WTC11 (cell line): ENCODE data around the gene OMA1. TPM values are rescaled to one million over a fixed set of nuclear protein-coding genes. Genes with fewer than 3 reads are reported as not detected.

Source experiments
- ATAC-seq: fragments of 200-7000 bp; cut with Tn5 transposase; 2 replicates; pipeline ENCODE4 v1.10.0; 2021; ENCODE audit warnings: mild to moderate bottlenecking, moderate library complexity
- CTCF ChIA-PET: fragments of 300-600 bp; sonication (Branson Sonifier 250); formaldehyde crosslinking; loops from one replicate; lab custom pipeline; 2021; ENCODE audit warnings: antibody characterized with exemption; lab: Charles Lee
- POLR2A ChIA-PET: fragments of 350-600 bp; sonication (Branson Sonifier 250); formaldehyde crosslinking; loops from one replicate; lab custom pipeline; 2021; ENCODE audit warnings: antibody characterized with exemption; lab: Charles Lee
- DNase-seq: peaks from one replicate; pipeline ENCODE4 v3.0.0; 2021; ENCODE audit warnings: low spot score
- H3K27ac Mint-ChIP-seq: 2 replicates; pipeline ENCODE4 v1.8.0; 2021; ENCODE audit warnings: mixed read lengths
- H3K27me3 Mint-ChIP-seq: 2 replicates; pipeline ENCODE4 v1.8.0; 2021; ENCODE audit warnings: low read depth, mild to moderate bottlenecking, moderate library complexity, mixed read lengths
- H3K36me3 Mint-ChIP-seq: 2 replicates; pipeline ENCODE4 v1.8.0; 2021; ENCODE audit warnings: mixed read lengths
- H3K4me1 Mint-ChIP-seq: 2 replicates; pipeline ENCODE4 v1.8.0; 2022; ENCODE audit warnings: mixed read lengths
- H3K4me3 Mint-ChIP-seq: 2 replicates; pipeline ENCODE4 v1.8.0; 2021; ENCODE audit warnings: mild to moderate bottlenecking, moderate library complexity, mixed read lengths
- H3K9me3 Mint-ChIP-seq: 2 replicates; pipeline ENCODE4 v1.8.0; 2021; ENCODE audit warnings: mixed read lengths
- ATF3 ChIP-seq: sonication (generic); formaldehyde crosslinking; conservative IDR thresholded peaks from 2 replicates; pipeline ENCODE4 v1.8.1; 2022; ENCODE audit warnings: mild to moderate bottlenecking, missing genetic modification reagents
- CTCF ChIP-seq: fragments of 200-600 bp; IDR thresholded peaks from 2 replicates; pipeline ENCODE4 v1.8.0; 2022; ENCODE audit warnings: antibody characterized with exemption
- E2F1 ChIP-seq: sonication (generic); formaldehyde crosslinking; IDR thresholded peaks from 2 replicates; pipeline ENCODE4 v1.8.0; 2022; ENCODE audit warnings: mild to moderate bottlenecking, missing genetic modification reagents
- EMX1 ChIP-seq: fragments of 250-450 bp; sonication (Bioruptor Pico); IDR thresholded peaks from 2 replicates; pipeline ENCODE4 v1.8.0; 2021; ENCODE audit warnings: mild to moderate bottlenecking
- GRHL2 ChIP-seq: fragments of 250-450 bp; sonication (Bioruptor Pico); IDR thresholded peaks from 2 replicates; pipeline ENCODE4 v1.8.0; 2022; ENCODE audit warnings: mild to moderate bottlenecking, moderate library complexity; ENCODE audit not compliant: insufficient replicate concordance, severe bottlenecking
- IRF2 ChIP-seq: sonication (generic); formaldehyde crosslinking; IDR thresholded peaks from 2 replicates; pipeline ENCODE4 v1.8.0; 2022; ENCODE audit warnings: low read depth, missing genetic modification reagents, borderline replicate concordance
- JAZF1 ChIP-seq: fragments of 250-450 bp; sonication (Bioruptor Pico); IDR thresholded peaks from 2 replicates; pipeline ENCODE4 v1.9.0; 2021; ENCODE audit warnings: moderate library complexity, mild to moderate bottlenecking, inconsistent platforms
- JUN ChIP-seq: sonication (generic); formaldehyde crosslinking; IDR thresholded peaks from 2 replicates; pipeline ENCODE4 v1.8.0; 2023; ENCODE audit warnings: mild to moderate bottlenecking, missing genetic modification reagents
- MLX ChIP-seq: sonication (generic); formaldehyde crosslinking; IDR thresholded peaks from 2 replicates; pipeline ENCODE4 v1.8.1; 2023; ENCODE audit warnings: mild to moderate bottlenecking, missing genetic modification reagents, moderate library complexity
- NFATC4 ChIP-seq: fragments of 250-450 bp; sonication (Bioruptor Pico); IDR thresholded peaks from 2 replicates; pipeline ENCODE4 v1.9.0; 2021; ENCODE audit warnings: mild to moderate bottlenecking
- NFE2L1 ChIP-seq: sonication (generic); formaldehyde crosslinking; IDR thresholded peaks from 2 replicates; pipeline ENCODE4 v1.8.1; 2023; ENCODE audit warnings: missing genetic modification reagents
- PREB ChIP-seq: sonication (generic); formaldehyde crosslinking; IDR thresholded peaks from 2 replicates; pipeline ENCODE4 v1.8.1; 2022; ENCODE audit warnings: mild to moderate bottlenecking, missing genetic modification reagents, moderate library complexity, borderline replicate concordance
- RELA ChIP-seq: sonication (generic); formaldehyde crosslinking; IDR thresholded peaks from 2 replicates; pipeline ENCODE4 v1.8.1; 2022; ENCODE audit warnings: missing genetic modification reagents, mild to moderate bottlenecking, borderline replicate concordance
- STAT6 ChIP-seq: sonication (generic); formaldehyde crosslinking; conservative IDR thresholded peaks from 2 replicates; pipeline ENCODE4 v1.8.1; 2023; ENCODE audit warnings: mild to moderate bottlenecking, low read depth, missing genetic modification reagents, moderate library complexity
- ZNF138 ChIP-seq: sonication (generic); formaldehyde crosslinking; conservative IDR thresholded peaks from 2 replicates; pipeline ENCODE4 v1.8.1; 2022; ENCODE audit warnings: mild to moderate bottlenecking, moderate library complexity, missing genetic modification reagents
- ZNF396 ChIP-seq: fragments of 250-450 bp; sonication (Bioruptor Pico); IDR thresholded peaks from 2 replicates; pipeline ENCODE4 v1.8.0; 2021; ENCODE audit warnings: mild to moderate bottlenecking, moderate library complexity, borderline replicate concordance
- total RNA-seq: library from RNA; stranded (reverse); gene quantifications from 3 replicates; pipeline ENCODE4 v1.2.3, GENCODE V29; 2021

OMA1 gene
- total RNA-seq, 1 experiment from 2014 or later, result 10.5 TPM

- ChIA-PET POLR2A (no interaction called here), CTCF (no interaction called here)
- H3K9me3 Mint-ChIP-seq, result no peaks in the 10 kb centered on the region
- no peaks in the 10 kb centered on the region for H3K36me3 Mint-ChIP-seq
- H3K27ac Mint-ChIP-seq, result no peak overlapping the region
- ATAC-seq, result no peak
- TF ChIP-seq GRHL2 (no peak), NFATC4 (CRISPR knock-in tag) (no peak), ZNF396 (CRISPR knock-in tag) (no peak), RELA (CRISPR knock-in tag) (no peak), NFE2L1 (CRISPR knock-in tag) (no peak), JUN (CRISPR knock-in tag) (no peak), ATF3 (no peak)
- TF ChIP-seq, all 79 proteins: peak for 0
- Mint-ChIP-seq H3K4me3 (no peak overlapping the region), H3K4me1 (peaks cover 22% of the 10 kb centered on the region), H3K27me3 (peaks cover 2% of the 10 kb centered on the region; the same call in 1 of the 2 replicates)
- no peak for DNase-seq
These were observed 1.8 kb upstream of the OMA1 start for GRCh38 chr1:58548371-58548770.

GRCh38 chr1:58545591-58546519, 671 bp downstream of the OMA1 start:
- peak overlapping the region; percentile 90 for H3K4me3 Mint-ChIP-seq
- TF ChIP-seq MLX, result no peak; the same call in 1 of the 2 replicates
- no peak for TF ChIP-seq PREB (CRISPR knock-in tag)
- no peak for TF ChIP-seq ZNF138
- TF ChIP-seq STAT6, result no peak
- no peak for TF ChIP-seq JAZF1 (CRISPR knock-in tag)
- TF ChIP-seq IRF2 (CRISPR knock-in tag), result no peak
- no peak for TF ChIP-seq CTCF
- no peak for TF ChIP-seq ATF3
- TF ChIP-seq E2F1 (CRISPR knock-in tag), result no peak
- TF ChIP-seq EMX1 (CRISPR knock-in tag), result no peak
- TF ChIP-seq NFATC4 (CRISPR knock-in tag), result no peak
- peak; percentile 65 for DNase-seq
- H3K27me3 Mint-ChIP-seq, result peaks cover 2% of the 10 kb centered on the region; the same call in 1 of the 2 replicates
- CTCF ChIA-PET, result interaction anchor here (0.6 to 2.3 kb wide), 19 partner anchors 9 to 1122 kb away, joined by 3 to 18 read pairs (median 3); partner anchors contain the start of gene DAB1
- peak overlapping the region; percentile 96 for H3K27ac Mint-ChIP-seq
- peaks cover 22% of the 10 kb centered on the region for H3K4me1 Mint-ChIP-seq
- H3K9me3 Mint-ChIP-seq, result no peaks in the 10 kb centered on the region
- POLR2A ChIA-PET, result interaction anchor here (1.1 kb wide), 1 partner anchor 29 kb away, joined by 3 read pairs; no protein-coding TSS in a partner anchor
- ATAC-seq, result peak; percentile 22
- H3K36me3 Mint-ChIP-seq, result no peaks in the 10 kb centered on the region
